A549 (cell line): Measurements from ENCODE around the gene METTL3.

Experiments used
- BHLHE40 ChIP-seq: IDR thresholded peaks from 2 replicates; pipeline ENCODE4 v1.6.1; 2012; ENCODE audit warnings: low read depth, low read length, inconsistent platforms
- CBX2 ChIP-seq: fragments of 200-600 bp; sonication (generic); IDR thresholded peaks from 2 replicates; pipeline ENCODE4 v1.6.1; 2016; ENCODE audit warnings: low read depth, mild to moderate bottlenecking, borderline replicate concordance
- CHD2 ChIP-seq: fragments of 150-350 bp; IDR thresholded peaks from 2 replicates; pipeline ENCODE4 v1.6.1; 2014; ENCODE audit warnings: low read length; ENCODE audit not compliant: partially characterized antibody
- CTCF ChIP-seq: fragments of >200 bp; sonication (Bioruptor Twin); formaldehyde crosslinking; IDR thresholded peaks from 3 replicates; pipeline ENCODE4 v1.5.1; 2016
- ELK1 ChIP-seq: fragments of 150-350 bp; IDR thresholded peaks from 2 replicates; pipeline ENCODE4 v1.6.1; 2014; ENCODE audit warnings: low read depth, mild to moderate bottlenecking, low read length
- HES2 ChIP-seq: fragments of >200 bp; sonication (Bioruptor Twin); formaldehyde crosslinking; IDR thresholded peaks from 2 replicates; pipeline ENCODE4 v1.6.1; 2016
- JUN ChIP-seq, 2 experiments: fragments of >200 bp; sonication (Bioruptor Twin); formaldehyde crosslinking; IDR thresholded peaks; 2 replicates in 1 of 2; 3 replicates in 1 of 2; pipeline ENCODE4 v1.6.1; 2016 to 2017
- POLR2A ChIP-seq: IDR thresholded peaks from 2 replicates; pipeline ENCODE4 v1.6.1; 2012; ENCODE audit warnings: mild to moderate bottlenecking, low read length
- RCOR1 ChIP-seq: fragments of 150-350 bp; IDR thresholded peaks from 2 replicates; pipeline ENCODE4 v1.6.1; 2014; ENCODE audit warnings: antibody characterized with exemption, low read length, low read depth
- REST ChIP-seq: fragments of 200-600 bp; sonication (generic); IDR thresholded peaks from 2 replicates; pipeline ENCODE4 v1.6.1; 2016; ENCODE audit warnings: antibody characterized with exemption, mild to moderate bottlenecking, moderate library complexity
- RFX5 ChIP-seq: fragments of 450-650 bp; IDR thresholded peaks from 2 replicates; pipeline ENCODE4 v1.7.1; 2014; ENCODE audit warnings: antibody characterized with exemption, mild to moderate bottlenecking, moderate library complexity
- SMC3 ChIP-seq: fragments of >200 bp; sonication (Bioruptor Twin); formaldehyde crosslinking; IDR thresholded peaks from 3 replicates; pipeline ENCODE4 v1.6.1; 2018; ENCODE audit warnings: inconsistent platforms

GRCh38 chr14:21537090-21537424 is 25.9 kb upstream of the METTL3 start:
- TF ChIP-seq CTCF: no peak
- no peak for TF ChIP-seq SMC3
- TF ChIP-seq RFX5: no peak
- TF ChIP-seq CBX2: no peak
- TF ChIP-seq POLR2A: no peak
- TF ChIP-seq HES2: no peak
- no peak for TF ChIP-seq RCOR1
- no peak for TF ChIP-seq REST
- no peak for TF ChIP-seq BHLHE40
- TF ChIP-seq ELK1: no peak
- TF ChIP-seq CHD2: no peak
- TF ChIP-seq JUN (IDR thresholded peaks at IDR 0.05): no peak
